ENCODE measurements around the gene NPM1.

- no peak for TF ChIP-seq JUND (IDR thresholded peaks at IDR 0.05)
- peak in 1 of 3 experiments; percentile 13; a peak in 1 of 6 replicates for TF ChIP-seq CTCF (IDR thresholded peaks at IDR 0.05 in 2 of 3, conservative IDR thresholded peaks at IDR 0.05 in 1 of 3; ENCODE audit: borderline replicate concordance in 1 of 3, insufficient read depth in 1 of 3, low read depth in 2 of 3, low read length in 2 of 3)
- no peak for TF ChIP-seq POLR2AphosphoS5 (IDR thresholded peaks at IDR 0.05; ENCODE audit: low read depth, low read length)
- no peak for TF ChIP-seq TCF7L2 (IDR thresholded peaks at IDR 0.05; ENCODE audit: borderline replicate concordance, extremely low read depth, insufficient read depth, insufficient read length)
- no peak for TF ChIP-seq REST (IDR thresholded peaks at IDR 0.05; ENCODE audit: low read depth)
- TF ChIP-seq RAD21 (IDR thresholded peaks at IDR 0.05; ENCODE audit: low read depth) = no peak
- no peak for TF ChIP-seq POLR2A (IDR thresholded peaks at IDR 0.05; ENCODE audit: borderline replicate concordance, extremely low read depth, insufficient read depth, insufficient read length)
- no peak for TF ChIP-seq EZH2phosphoT487 (IDR thresholded peaks at IDR 0.05; ENCODE audit: borderline replicate concordance)
- no peak for TF ChIP-seq CBX3 (IDR thresholded peaks at IDR 0.05; ENCODE audit: low read depth)
- TF ChIP-seq YY1 (IDR thresholded peaks at IDR 0.05; ENCODE audit: extremely low read depth, insufficient replicate concordance, low read depth, low read length) = no peak
- no peak for TF ChIP-seq ZFX (IDR thresholded peaks at IDR 0.05)
- TF ChIP-seq ZNF274 (IDR thresholded peaks at IDR 0.05; ENCODE audit: low read depth, low read length) = no peak
These were observed 5.0 kb downstream of the NPM1 start for GRCh38 chr5:171392585-171393159.
